Body of pancreas (tissue), 4 donors: ENCODE results near the gene SEC22C.

Experiments used
- CTCF ChIP-seq, 7 experiments: fragments of 450-650 bp in 4 of 7; fragments of 200-600 bp in 3 of 7; sonication (generic) in 3 of 7; IDR thresholded peaks; one replicate each; pipeline ENCODE4 v1.5.1; 2016 to 2019; ENCODE audit warnings: antibody characterized with exemption in 7 of 7
- POLR2A ChIP-seq, 3 donors: fragments of 450-650 bp; IDR thresholded peaks; one replicate each; pipeline ENCODE4 v1.6.1; 2016; ENCODE audit warnings: antibody characterized with exemption in 3 of 3, mild to moderate bottlenecking in 2 of 3

DNA sequence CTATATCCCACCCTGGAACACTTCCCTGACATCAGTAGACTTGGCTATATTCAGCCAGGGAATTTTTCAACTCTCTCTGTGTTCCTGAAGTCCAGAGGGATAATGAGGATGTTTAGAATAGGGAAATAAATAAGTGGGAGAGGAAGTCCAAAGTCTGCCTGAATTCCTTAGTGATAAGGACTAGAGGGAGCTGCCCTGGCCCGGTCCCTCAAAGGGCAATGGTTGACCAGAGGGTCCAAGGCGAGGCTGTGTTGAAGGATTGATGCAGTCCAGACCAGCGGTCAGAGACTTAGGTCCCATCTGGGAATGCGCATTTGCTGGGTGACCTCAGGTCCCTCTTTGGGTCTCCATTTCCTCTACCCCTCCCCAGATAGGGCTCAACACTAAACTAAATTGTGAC is 71.4 kb downstream of the SEC22C start:
- no peak for TF ChIP-seq CTCF (IDR thresholded peaks at IDR 0.05)
- TF ChIP-seq POLR2A (IDR thresholded peaks at IDR 0.05) = no peak
